MG63 (cell line): ENCODE data around the gene SYNGR2. TPM values are rescaled to one million over a fixed set of nuclear protein-coding genes. Genes with fewer than 3 reads are reported as not detected.
"Not testable (repeated sequence)": the region's sequence is repeated elsewhere in the genome, so short reads cannot be mapped to it uniquely, and the experiment has no call there.

ENCODE experiments used
- DNase-seq: peaks from one replicate; pipeline ENCODE4 v3.0.0-alpha.2; 2020
- H3K27me3 ChIP-seq: fragments of 250-450 bp; sonication (Bioruptor Pico); 2 replicates; pipeline ENCODE4 v1.5.1; 2020; ENCODE audit warnings: mild to moderate bottlenecking, moderate library complexity
- H3K36me3 ChIP-seq: fragments of 250-450 bp; sonication (Bioruptor Pico); 2 replicates; pipeline ENCODE4 v1.5.1; 2020; ENCODE audit warnings: mild to moderate bottlenecking, moderate library complexity
- H3K4me3 ChIP-seq: fragments of 250-450 bp; sonication (Bioruptor Pico); 2 replicates; pipeline ENCODE4 v1.5.1; 2020; ENCODE audit warnings: mild to moderate bottlenecking, moderate library complexity
- H3K9me3 ChIP-seq: fragments of 250-450 bp; sonication (Bioruptor Pico); 2 replicates; pipeline ENCODE4 v1.5.1; 2020; ENCODE audit warnings: mild to moderate bottlenecking, moderate library complexity
- total RNA-seq: library from RNA; depleted of rRNA; stranded (reverse); fragments of >200 nt; shearing (Covaris generic); gene quantifications from 2 replicates; pipeline ENCODE4 v1.2.3, GENCODE V29; 2014; ENCODE audit warnings: low replicate concordance

SYNGR2 gene
- total RNA-seq, 1 experiment from 2014 or later, result 73.2 TPM

GRCh38 chr17:78138204-78139060, 29.9 kb upstream of the SYNGR2 start:
- no peak for DNase-seq
- Histone ChIP-seq H3K36me3 (no peaks in the 10 kb centered on the region), H3K4me3 (no peak overlapping the region), H3K9me3 (no peaks in the 10 kb centered on the region), H3K27me3 (no peaks in the 10 kb centered on the region)

- H3K9me3 ChIP-seq, H3K36me3 ChIP-seq, H3K4me3 ChIP-seq, H3K27me3 ChIP-seq, DNase-seq: not testable (repeated sequence)
Observed at GRCh38 chr17:78139861-78140168, 28.6 kb upstream of the SYNGR2 start.

GRCh38 chr17:78140169-78141051, 28.0 kb upstream of the SYNGR2 start:
- Histone ChIP-seq H3K9me3 (no peaks in the 10 kb centered on the region), H3K4me3 (peak overlapping the region; percentile 18)

GRCh38 chr17:78141437-78142118, 26.8 kb upstream of the SYNGR2 start:
- no peak for DNase-seq
- no peaks in the 10 kb centered on the region for H3K27me3 ChIP-seq
- H3K4me3 ChIP-seq, result no peak overlapping the region
- no peaks in the 10 kb centered on the region for H3K9me3 ChIP-seq
- H3K36me3 ChIP-seq, result no peaks in the 10 kb centered on the region

More at GRCh38 chr17:78140169-78141051, 28.0 kb upstream of the SYNGR2 start:
- DNase-seq, result peak; percentile 95
- Histone ChIP-seq H3K36me3 (no peaks in the 10 kb centered on the region), H3K27me3 (no peaks in the 10 kb centered on the region)

GRCh38 chr17:78142119-78142861, 26.1 kb upstream of the SYNGR2 start:
- Histone ChIP-seq H3K9me3 (no peaks in the 10 kb centered on the region), H3K36me3 (no peaks in the 10 kb centered on the region), H3K27me3 (no peaks in the 10 kb centered on the region), H3K4me3 (no peak overlapping the region)
- DNase-seq, result peak; percentile 78

- Histone ChIP-seq H3K9me3 (no peaks in the 10 kb centered on the region), H3K27me3 (no peaks in the 10 kb centered on the region), H3K36me3 (no peaks in the 10 kb centered on the region), H3K4me3 (no peak overlapping the region)
- no peak for DNase-seq
Observed at GRCh38 chr17:78143214-78144146, 24.9 kb upstream of the SYNGR2 start.

GRCh38 chr17:78144147-78144719, 24.1 kb upstream of the SYNGR2 start:
- Histone ChIP-seq H3K4me3 (no peak overlapping the region), H3K27me3 (no peaks in the 10 kb centered on the region), H3K36me3 (no peaks in the 10 kb centered on the region), H3K9me3 (no peaks in the 10 kb centered on the region)
- peak; percentile 84 for DNase-seq

GRCh38 chr17:78144736-78145641, 23.4 kb upstream of the SYNGR2 start:
- DNase-seq, result no peak
- Histone ChIP-seq H3K36me3 (no peaks in the 10 kb centered on the region), H3K9me3 (no peaks in the 10 kb centered on the region), H3K27me3 (no peaks in the 10 kb centered on the region), H3K4me3 (no peak overlapping the region)

GRCh38 chr17:78146471-78146869, 21.9 kb upstream of the SYNGR2 start:
- Histone ChIP-seq H3K27me3 (no peaks in the 10 kb centered on the region), H3K36me3 (no peaks in the 10 kb centered on the region), H3K9me3 (no peaks in the 10 kb centered on the region), H3K4me3 (no peak overlapping the region)
- DNase-seq, result no peak

GRCh38 chr17:78146881-78147280, 21.5 kb upstream of the SYNGR2 start:
- DNase-seq, result no peak
- Histone ChIP-seq H3K27me3 (no peaks in the 10 kb centered on the region), H3K9me3 (no peaks in the 10 kb centered on the region), H3K4me3 (no peak overlapping the region), H3K36me3 (no peaks in the 10 kb centered on the region)

GRCh38 chr17:78147315-78147998, 20.9 kb upstream of the SYNGR2 start:
- Histone ChIP-seq H3K9me3 (no peaks in the 10 kb centered on the region), H3K4me3 (no peak overlapping the region), H3K36me3 (no peaks in the 10 kb centered on the region), H3K27me3 (no peaks in the 10 kb centered on the region)
- no peak for DNase-seq

- Histone ChIP-seq H3K36me3 (no peaks in the 10 kb centered on the region), H3K4me3 (no peak overlapping the region), H3K9me3 (no peaks in the 10 kb centered on the region), H3K27me3 (no peaks in the 10 kb centered on the region)
- DNase-seq, result no peak
Observed at GRCh38 chr17:78148286-78149016, 19.9 kb upstream of the SYNGR2 start.

- H3K9me3 ChIP-seq, result no peaks in the 10 kb centered on the region
- H3K36me3 ChIP-seq, result no peaks in the 10 kb centered on the region
- H3K27me3 ChIP-seq, result no peaks in the 10 kb centered on the region
- no peak overlapping the region for H3K4me3 ChIP-seq
- DNase-seq, result no peak
Observed at GRCh38 chr17:78151514-78152008, 16.8 kb upstream of the SYNGR2 start.
